HepG2 (cell line): ENCODE data around the gene TMEM62. TPM values are rescaled to one million over a fixed set of nuclear protein-coding genes. Genes with fewer than 3 reads are reported as not detected.

Experiments
- CREB1 ChIP-seq, 2 experiments: fragments of 450-650 bp in 1 of 2; IDR thresholded peaks; 2 replicates each; pipeline ENCODE4 v1.6.1; 2016 to 2017; ENCODE audit warnings: control low read depth in 1 of 2, mild to moderate bottlenecking in 1 of 2, missing compliant biosample characterization in 1 of 2, missing genetic modification characterization in 1 of 2
- FOXO1 ChIP-seq: sonication (generic); formaldehyde crosslinking; IDR thresholded peaks from 2 replicates; pipeline ENCODE4 v1.4.0; 2020; ENCODE audit warnings: missing genetic modification reagents
- GATAD1 ChIP-seq: IDR thresholded peaks from 2 replicates; pipeline ENCODE4 v1.6.1; 2016; ENCODE audit warnings: missing genetic modification reagents, missing compliant biosample characterization
- HNRNPLL ChIP-seq: fragments of 200-400 bp; formaldehyde crosslinking; IDR thresholded peaks from 2 replicates; pipeline ENCODE4 v1.6.1; 2017; ENCODE audit warnings: mild to moderate bottlenecking, low read depth, low read length; ENCODE audit not compliant: poor library complexity, severe bottlenecking
- KLF16 ChIP-seq, 2 experiments: sonication (generic) in 1 of 2; formaldehyde crosslinking in 1 of 2; IDR thresholded peaks; 2 replicates each; pipeline versions ENCODE4 v1.6.1 to v1.8.0; 2016 to 2023; ENCODE audit warnings: missing genetic modification reagents in 2 of 2, missing compliant biosample characterization in 1 of 2
- NFE2 ChIP-seq: sonication (generic); formaldehyde crosslinking; IDR thresholded peaks from 2 replicates; pipeline ENCODE4 v1.4.0; 2020; ENCODE audit warnings: missing genetic modification reagents
- PHB2 ChIP-seq: fragments of 450-650 bp; IDR thresholded peaks from 2 replicates; pipeline ENCODE4 v1.6.1; 2018; ENCODE audit not compliant: partially characterized antibody
- RELA ChIP-seq: sonication (generic); formaldehyde crosslinking; IDR thresholded peaks from 2 replicates; pipeline ENCODE4 v1.4.0; 2020; ENCODE audit warnings: missing genetic modification reagents
- RFX5 ChIP-seq: IDR thresholded peaks from 2 replicates; pipeline ENCODE4 v1.6.1; 2011; ENCODE audit warnings: low read depth, low read length, improper control_type of control experiment
- ZNF501 ChIP-seq: sonication (generic); formaldehyde crosslinking; IDR thresholded peaks from 2 replicates; pipeline ENCODE4 v1.5.1; 2020; ENCODE audit warnings: mild to moderate bottlenecking, moderate library complexity, missing genetic modification reagents
- ZNF644 ChIP-seq: IDR thresholded peaks from 2 replicates; pipeline ENCODE4 v1.6.1; 2016; ENCODE audit warnings: low read depth
- ZNF652 ChIP-seq: IDR thresholded peaks from 2 replicates; pipeline ENCODE4 v1.6.1; 2016; ENCODE audit warnings: low read depth, borderline replicate concordance
- ZNF776 ChIP-seq: sonication (generic); formaldehyde crosslinking; IDR thresholded peaks from 2 replicates; pipeline ENCODE4 v1.4.0; 2020; ENCODE audit warnings: mild to moderate bottlenecking, missing genetic modification reagents
- polyA plus RNA-seq, 8 experiments: library from polyadenylated mRNA; depleted of rRNA in 3 of 8; stranded (reverse) in 7 of 8; unstranded in 1 of 8; fragments of >200 nt; fragmentation: Illumina TruSeq in 4 of 8; extraction: Trizol in 4 of 8; gene quantifications; 2 replicates each; pipeline versions ENCODE4 v1.2.1 to v1.2.3, GENCODE V29; 2011 to 2016; ENCODE audit warnings: low read depth in 4 of 8, missing spikeins in 1 of 8, mixed read lengths in 1 of 8; ENCODE audit not compliant: insufficient read depth in 1 of 8
- total RNA-seq, 5 experiments: library from RNA; depleted of rRNA; stranded (reverse); fragments of >200 nt; fragmentation: Illumina TruSeq; extraction: Trizol; gene quantifications; 2 replicates each; pipeline ENCODE4 v1.2.3, GENCODE V29; 2016; ENCODE audit warnings: low read depth in 1 of 5
- TF ChIP-seq, protein P1 (sequence below), 2 experiments: sonication (generic) in 1 of 2; formaldehyde crosslinking in 1 of 2; IDR thresholded peaks; 2 replicates each; pipeline versions ENCODE4 v1.5.1 to v1.6.1; 2011 to 2020; ENCODE audit warnings: borderline replicate concordance in 1 of 2, low read depth in 1 of 2, low read length in 1 of 2, mild to moderate bottlenecking in 1 of 2, missing genetic modification reagents in 1 of 2, moderate library complexity in 1 of 2
- TF ChIP-seq, protein P2 (sequence below): sonication (generic); formaldehyde crosslinking; IDR thresholded peaks from 2 replicates; pipeline ENCODE4 v1.4.0; 2020; ENCODE audit warnings: mild to moderate bottlenecking, missing genetic modification reagents
- TF ChIP-seq, protein P3 (sequence below): sonication (generic); formaldehyde crosslinking; IDR thresholded peaks from 2 replicates; pipeline ENCODE4 v1.9.0; 2021; ENCODE audit warnings: missing genetic modification reagents, borderline replicate concordance
- TF ChIP-seq, protein P4 (sequence below): sonication (generic); formaldehyde crosslinking; IDR thresholded peaks from 2 replicates; pipeline ENCODE4 v1.5.1; 2020; ENCODE audit warnings: missing genetic modification reagents, mild to moderate bottlenecking, borderline replicate concordance
- TF ChIP-seq, protein P5 (sequence below): sonication (generic); formaldehyde crosslinking; IDR thresholded peaks from 2 replicates; pipeline ENCODE4 v1.4.0; 2020; ENCODE audit warnings: missing genetic modification reagents
- TF ChIP-seq, protein P6 (sequence below): sonication (generic); formaldehyde crosslinking; IDR thresholded peaks from 2 replicates; pipeline ENCODE4 v1.8.1; 2023; ENCODE audit warnings: mild to moderate bottlenecking, inconsistent platforms, moderate library complexity, missing genetic modification reagents, borderline replicate concordance

The TMEM62 gene
- total and polyA plus RNA-seq, 2 of the 13 experiments (the other 11 are each of a cell fraction or from before 2014, with no cell fraction given) = 14.2 to 20.9 TPM

DNA sequence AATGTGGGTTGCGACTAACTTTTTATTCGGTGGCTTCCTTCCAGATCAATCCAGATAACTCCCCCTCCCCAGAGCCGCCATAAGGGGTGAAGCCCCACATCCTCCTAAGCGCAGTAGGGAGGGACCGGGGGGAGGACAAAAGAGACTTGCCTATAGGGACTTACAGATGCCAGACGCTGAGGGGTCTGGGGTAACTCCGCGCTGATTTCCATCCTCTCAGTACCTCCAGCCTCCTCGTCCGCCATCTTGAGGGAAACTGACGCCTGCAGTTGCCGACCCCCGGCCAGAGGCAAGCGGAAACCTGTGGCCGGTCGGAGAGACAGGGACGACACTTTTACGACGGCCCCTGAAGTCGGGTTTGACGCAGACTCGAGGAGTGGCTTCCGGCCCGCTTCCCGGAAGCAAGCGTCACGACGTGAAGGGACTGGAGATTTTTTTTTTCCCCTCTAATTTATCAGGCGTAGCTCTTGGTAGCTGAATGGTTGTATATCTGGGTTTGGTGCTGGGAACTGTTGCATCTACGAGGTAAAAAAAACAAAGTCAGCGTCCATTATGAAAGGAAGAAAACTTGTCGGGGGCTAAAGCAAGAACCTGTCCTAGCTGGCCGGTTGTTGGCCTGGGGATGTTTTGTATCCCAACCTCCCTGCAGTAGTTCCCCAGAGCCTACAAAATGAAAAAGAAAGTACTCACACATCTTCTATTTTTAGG, 27.5 kb upstream of the TMEM62 start, which contains the start of gene UBR1 (continued):
- TF ChIP-seq ZNF501 = peak; percentile 47
- no peak for TF ChIP-seq ZNF652 (CRISPR knock-in tag)
- TF ChIP-seq ZNF776 (CRISPR knock-in tag) = 0 out of 2 replicates have a peak, but pooled peaks have one; percentile 27
- TF ChIP-seq, protein P1, sequence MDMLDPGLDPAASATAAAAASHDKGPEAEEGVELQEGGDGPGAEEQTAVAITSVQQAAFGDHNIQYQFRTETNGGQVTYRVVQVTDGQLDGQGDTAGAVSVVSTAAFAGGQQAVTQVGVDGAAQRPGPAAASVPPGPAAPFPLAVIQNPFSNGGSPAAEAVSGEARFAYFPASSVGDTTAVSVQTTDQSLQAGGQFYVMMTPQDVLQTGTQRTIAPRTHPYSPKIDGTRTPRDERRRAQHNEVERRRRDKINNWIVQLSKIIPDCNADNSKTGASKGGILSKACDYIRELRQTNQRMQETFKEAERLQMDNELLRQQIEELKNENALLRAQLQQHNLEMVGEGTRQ (IDR thresholded peaks at IDR 0.05; ENCODE audit: low read depth, low read length) = no peak
- TF ChIP-seq, protein P1 (CRISPR knock-in tag; IDR thresholded peaks at IDR 0.05; ENCODE audit: borderline replicate concordance) = no peak
- no peak for TF ChIP-seq HNRNPLL
- TF ChIP-seq, protein P2, sequence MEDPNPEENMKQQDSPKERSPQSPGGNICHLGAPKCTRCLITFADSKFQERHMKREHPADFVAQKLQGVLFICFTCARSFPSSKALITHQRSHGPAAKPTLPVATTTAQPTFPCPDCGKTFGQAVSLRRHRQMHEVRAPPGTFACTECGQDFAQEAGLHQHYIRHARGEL (CRISPR knock-in tag) = no peak
- peak; percentile 20; the same call in 1 of the 2 replicates for TF ChIP-seq FOXO1 (CRISPR knock-in tag)
- TF ChIP-seq, protein P3, sequence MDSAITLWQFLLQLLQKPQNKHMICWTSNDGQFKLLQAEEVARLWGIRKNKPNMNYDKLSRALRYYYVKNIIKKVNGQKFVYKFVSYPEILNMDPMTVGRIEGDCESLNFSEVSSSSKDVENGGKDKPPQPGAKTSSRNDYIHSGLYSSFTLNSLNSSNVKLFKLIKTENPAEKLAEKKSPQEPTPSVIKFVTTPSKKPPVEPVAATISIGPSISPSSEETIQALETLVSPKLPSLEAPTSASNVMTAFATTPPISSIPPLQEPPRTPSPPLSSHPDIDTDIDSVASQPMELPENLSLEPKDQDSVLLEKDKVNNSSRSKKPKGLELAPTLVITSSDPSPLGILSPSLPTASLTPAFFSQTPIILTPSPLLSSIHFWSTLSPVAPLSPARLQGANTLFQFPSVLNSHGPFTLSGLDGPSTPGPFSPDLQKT (CRISPR knock-in tag) = 0 out of 2 replicates have a peak, but pooled peaks have one; percentile 49
- no peak for TF ChIP-seq ZNF644 (CRISPR knock-in tag)
- peak; percentile 94 for TF ChIP-seq GATAD1 (CRISPR knock-in tag)
- TF ChIP-seq NFE2 (CRISPR knock-in tag) = no peak
- TF ChIP-seq RELA (CRISPR knock-in tag) = no peak
- peak; percentile 76 for TF ChIP-seq CREB1 (IDR thresholded peaks at IDR 0.05)
- TF ChIP-seq CREB1 (CRISPR knock-in tag; IDR thresholded peaks at IDR 0.05) = peak; percentile 88
- TF ChIP-seq, protein P4, sequence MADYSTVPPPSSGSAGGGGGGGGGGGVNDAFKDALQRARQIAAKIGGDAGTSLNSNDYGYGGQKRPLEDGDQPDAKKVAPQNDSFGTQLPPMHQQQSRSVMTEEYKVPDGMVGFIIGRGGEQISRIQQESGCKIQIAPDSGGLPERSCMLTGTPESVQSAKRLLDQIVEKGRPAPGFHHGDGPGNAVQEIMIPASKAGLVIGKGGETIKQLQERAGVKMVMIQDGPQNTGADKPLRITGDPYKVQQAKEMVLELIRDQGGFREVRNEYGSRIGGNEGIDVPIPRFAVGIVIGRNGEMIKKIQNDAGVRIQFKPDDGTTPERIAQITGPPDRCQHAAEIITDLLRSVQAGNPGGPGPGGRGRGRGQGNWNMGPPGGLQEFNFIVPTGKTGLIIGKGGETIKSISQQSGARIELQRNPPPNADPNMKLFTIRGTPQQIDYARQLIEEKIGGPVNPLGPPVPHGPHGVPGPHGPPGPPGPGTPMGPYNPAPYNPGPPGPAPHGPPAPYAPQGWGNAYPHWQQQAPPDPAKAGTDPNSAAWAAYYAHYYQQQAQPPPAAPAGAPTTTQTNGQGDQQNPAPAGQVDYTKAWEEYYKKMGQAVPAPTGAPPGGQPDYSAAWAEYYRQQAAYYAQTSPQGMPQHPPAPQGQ (CRISPR knock-in tag) = no peak
- TF ChIP-seq PHB2 = no peak
- TF ChIP-seq, protein P5, sequence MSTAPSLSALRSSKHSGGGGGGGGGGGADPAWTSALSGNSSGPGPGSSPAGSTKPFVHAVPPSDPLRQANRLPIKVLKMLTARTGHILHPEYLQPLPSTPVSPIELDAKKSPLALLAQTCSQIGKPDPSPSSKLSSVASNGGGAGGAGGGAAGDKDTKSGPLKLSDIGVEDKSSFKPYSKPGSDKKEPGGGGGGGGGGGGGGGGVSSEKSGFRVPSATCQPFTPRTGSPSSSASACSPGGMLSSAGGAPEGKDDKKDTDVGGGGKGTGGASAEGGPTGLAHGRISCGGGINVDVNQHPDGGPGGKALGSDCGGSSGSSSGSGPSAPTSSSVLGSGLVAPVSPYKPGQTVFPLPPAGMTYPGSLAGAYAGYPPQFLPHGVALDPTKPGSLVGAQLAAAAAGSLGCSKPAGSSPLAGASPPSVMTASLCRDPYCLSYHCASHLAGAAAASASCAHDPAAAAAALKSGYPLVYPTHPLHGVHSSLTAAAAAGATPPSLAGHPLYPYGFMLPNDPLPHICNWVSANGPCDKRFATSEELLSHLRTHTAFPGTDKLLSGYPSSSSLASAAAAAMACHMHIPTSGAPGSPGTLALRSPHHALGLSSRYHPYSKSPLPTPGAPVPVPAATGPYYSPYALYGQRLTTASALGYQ (CRISPR knock-in tag) = 0 out of 2 replicates have a peak, but pooled peaks have one; percentile 24
- TF ChIP-seq, protein P6, sequence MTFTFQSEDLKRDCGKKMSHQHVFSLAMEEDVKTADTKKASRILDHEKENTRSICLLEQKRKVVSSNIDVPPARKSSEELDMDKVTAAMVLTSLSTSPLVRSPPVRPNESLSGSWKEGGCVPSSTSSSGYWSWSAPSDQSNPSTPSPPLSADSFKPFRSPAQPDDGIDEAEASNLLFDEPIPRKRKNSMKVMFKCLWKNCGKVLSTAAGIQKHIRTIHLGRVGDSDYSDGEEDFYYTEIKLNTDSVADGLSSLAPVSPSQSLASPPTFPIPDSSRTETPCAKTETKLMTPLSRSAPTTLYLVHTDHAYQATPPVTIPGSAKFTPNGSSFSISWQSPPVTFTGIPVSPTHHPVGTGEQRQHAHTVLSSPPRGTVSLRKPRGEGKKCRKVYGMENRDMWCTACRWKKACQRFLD (CRISPR knock-in tag) = peak; percentile 62; the same call in 1 of the 2 replicates
- TF ChIP-seq RFX5 = no peak
- peak in 1 of 2 experiments; percentile 61; a peak in 1 of 4 replicates for TF ChIP-seq KLF16 (CRISPR knock-in tag; IDR thresholded peaks at IDR 0.05)
